ENCODE results near the gene OR1D5.
"Not testable (repeated sequence)": the region's sequence is repeated elsewhere in the genome, so short reads cannot be mapped to it uniquely, and the experiment has no call there.

The OR1D5 gene

DNA sequence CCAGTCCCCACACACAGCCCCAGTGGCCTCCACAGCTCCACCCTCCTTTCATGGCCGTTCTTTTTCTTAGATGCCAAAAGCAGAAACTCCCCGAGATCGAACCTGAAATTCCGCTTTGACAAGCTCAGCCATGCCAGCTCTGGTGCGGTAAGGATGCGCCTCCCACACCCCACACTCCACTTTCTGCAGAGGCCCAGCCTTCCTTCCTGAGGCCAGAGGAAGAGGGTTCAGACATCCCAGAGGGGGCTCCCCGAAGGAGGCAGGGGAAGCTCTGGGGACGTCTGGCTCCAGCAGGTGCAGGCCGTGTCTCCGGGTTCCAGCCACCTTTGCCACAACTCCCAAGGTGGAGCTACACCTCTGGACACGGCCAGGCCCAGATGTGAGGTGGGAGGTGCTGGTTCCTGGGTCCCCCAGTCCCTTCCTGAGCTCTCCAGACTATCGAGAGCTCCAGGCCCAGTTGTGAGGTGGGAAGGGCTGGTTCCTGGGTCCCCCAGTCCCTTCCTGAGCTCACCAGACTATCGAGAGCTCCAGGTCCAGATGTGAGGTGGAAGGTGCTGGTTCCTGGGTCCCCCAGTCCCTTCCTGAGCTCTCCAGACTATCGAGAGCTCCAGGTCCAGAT lies 32.4 kb downstream of the OR1D5 start:
- DNase-seq, result not testable (repeated sequence)

DNA sequence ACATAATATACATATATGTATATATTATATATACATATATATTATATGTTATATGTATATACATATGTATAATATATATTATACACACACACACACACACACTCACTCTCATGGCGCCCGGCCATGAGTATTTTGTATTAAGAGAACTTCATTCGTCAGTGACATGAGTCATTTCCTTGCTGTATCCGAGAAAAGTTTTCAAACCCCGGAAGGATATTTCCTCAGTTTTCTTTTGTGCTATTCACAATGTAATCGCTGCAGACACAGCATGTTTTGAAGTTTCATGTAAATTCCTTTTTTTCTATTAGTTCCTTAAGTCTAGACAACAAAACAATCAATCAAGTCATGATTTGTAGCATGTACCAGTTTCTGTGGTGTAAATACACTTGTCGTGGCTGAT lies 33.3 kb downstream of the OR1D5 start:
- no peak for DNase-seq

DNA sequence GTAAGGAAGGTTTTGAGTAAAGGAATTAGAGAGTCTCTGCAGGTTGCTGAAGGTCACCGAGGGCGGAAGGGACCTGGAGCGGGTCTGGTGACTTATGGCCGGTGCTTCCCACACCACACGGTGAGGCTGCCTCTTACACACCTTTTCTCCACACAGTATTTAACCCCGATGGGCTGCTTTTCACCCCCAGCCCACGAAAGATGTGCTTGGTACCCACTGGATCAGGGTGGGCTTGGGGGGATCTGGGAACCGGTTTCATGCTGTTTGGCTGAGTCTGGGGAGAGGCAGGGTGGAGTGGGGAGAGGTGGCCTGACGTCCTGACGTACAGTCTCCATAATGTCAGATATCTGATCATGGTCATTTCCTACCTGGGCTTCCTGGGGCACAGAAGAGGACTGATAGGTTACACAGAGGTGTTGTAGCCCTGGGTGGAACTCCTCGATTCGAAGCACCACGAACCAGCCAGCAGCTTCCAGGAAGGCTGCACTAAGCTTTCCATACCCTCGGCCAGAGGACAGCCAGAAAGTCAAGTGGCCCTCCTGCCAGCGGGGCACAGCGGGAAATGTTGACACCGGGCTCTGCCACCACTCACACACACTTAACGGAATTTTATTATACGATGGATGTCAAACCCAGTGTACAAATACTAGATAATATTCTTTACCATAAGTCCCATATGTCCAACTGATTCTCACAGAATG lies 34.0 kb downstream of the OR1D5 start:
- no peak for DNase-seq

DNA sequence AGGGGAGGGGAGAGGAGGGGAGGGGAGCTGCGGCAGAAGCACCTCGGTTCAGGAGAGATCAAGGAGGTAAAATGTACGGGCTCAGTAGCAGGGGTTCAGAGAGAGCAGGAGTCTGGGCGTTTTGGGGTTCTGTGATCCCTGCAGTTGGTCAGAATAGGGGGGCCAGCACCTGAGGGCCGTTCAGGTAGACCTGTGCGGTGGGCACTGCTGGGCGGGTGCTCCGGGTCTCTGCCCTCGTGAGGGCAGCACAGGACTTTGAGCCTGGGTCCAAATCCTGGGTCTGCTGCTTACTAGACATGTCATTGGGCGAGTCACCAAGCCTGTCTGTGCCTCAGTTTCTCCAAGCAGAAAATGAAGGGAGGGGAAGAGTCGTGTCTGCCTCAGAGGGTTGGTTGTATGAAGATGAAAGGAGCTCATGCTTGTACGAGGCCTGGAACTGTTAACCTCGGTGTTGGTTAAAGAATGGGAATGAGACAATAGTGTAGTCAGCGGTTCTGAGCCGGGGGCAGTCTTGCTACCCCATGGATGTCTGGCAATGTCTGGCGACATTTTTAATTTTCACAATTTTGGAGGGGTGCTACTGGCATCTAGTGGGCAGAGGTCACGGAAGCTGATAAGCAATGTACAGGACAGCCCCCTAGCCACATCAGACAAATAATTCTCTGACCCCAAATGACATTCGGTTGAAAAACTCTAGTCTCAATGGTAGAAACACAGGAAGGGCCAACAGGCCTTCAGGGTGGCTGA lies 35.4 kb downstream of the OR1D5 start:
- no peak for DNase-seq

DNA sequence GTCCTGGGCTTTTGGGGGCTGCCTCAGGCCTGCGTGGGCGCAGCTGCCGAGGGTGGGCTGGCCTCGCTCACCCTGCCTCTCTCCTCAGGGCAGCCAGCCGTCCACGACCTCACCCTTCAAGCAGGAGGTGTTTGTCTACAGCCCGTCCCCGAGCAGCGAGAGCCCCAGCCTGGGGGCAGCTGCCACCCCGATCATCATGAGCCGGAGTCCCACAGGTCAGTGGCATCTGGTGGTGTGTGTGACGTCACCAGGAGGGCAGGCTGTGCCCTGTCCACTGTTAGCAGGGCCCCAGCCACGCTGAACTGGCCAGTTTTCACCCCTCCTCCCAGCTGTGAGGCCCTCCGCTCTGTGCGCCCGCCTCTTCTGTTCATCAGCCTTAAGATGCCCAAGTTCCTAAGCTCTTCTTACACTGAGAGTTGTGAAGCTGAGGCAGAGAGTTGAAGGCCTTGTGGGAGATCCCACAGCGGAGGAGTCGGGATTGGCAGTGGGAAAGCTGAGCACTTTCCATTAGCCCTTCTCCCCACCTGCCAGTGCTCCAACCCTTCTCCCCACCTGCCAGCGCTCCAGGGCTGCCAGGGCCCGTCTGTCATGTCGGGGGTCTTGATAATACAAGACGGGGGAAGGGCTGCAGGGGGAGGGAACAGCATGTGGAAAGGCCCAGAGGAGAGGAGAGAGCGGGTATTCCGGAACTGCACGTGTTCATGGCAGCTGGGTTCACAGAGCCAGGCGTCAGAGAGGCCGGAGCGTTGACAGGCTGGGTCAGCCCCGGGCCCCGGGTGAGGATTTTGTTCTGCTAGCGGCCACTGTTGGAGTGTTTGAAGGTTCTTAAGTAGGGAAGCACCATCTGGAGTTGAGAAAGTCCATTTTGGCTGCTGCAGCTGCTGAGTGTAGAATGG lies 36.3 kb downstream of the OR1D5 start:
- no peak for DNase-seq

DNA sequence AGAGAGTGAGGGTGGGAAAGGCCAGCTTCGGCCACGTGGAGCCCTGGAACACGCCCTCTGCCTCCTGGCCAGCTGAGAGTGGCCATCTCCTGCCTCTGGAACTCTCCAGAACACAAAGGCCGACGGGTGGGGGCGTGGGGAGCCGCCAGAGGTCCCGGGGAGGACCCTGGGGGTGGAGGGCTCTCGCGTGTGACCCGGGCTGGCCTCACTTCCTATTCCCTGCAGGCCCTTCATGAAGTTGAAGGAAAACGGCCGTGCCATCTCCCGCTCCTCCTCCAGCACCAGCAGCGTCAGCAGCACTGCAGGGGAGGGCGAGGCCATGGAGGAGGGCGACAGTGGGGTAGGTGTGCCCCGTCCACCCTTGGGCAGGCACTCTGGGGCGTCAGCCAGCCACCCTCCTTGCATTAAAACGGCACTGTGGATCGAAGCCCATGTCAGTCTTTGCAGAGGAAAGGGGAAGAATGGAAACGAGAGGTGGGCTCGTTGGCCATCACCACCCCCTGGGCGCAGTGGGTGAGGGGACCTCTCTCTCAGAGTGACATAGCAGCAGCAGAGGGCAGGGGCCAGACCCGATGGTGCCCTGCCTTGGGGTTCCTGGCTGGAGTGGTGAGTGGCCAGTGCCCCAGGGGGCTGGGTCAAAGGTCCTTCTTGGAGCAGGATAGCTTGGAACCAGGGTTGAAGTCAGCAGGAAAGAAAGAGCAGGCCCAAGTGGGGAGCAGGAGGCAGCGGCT lies 37.1 kb downstream of the OR1D5 start:
- DNase-seq, result no peak

DNA sequence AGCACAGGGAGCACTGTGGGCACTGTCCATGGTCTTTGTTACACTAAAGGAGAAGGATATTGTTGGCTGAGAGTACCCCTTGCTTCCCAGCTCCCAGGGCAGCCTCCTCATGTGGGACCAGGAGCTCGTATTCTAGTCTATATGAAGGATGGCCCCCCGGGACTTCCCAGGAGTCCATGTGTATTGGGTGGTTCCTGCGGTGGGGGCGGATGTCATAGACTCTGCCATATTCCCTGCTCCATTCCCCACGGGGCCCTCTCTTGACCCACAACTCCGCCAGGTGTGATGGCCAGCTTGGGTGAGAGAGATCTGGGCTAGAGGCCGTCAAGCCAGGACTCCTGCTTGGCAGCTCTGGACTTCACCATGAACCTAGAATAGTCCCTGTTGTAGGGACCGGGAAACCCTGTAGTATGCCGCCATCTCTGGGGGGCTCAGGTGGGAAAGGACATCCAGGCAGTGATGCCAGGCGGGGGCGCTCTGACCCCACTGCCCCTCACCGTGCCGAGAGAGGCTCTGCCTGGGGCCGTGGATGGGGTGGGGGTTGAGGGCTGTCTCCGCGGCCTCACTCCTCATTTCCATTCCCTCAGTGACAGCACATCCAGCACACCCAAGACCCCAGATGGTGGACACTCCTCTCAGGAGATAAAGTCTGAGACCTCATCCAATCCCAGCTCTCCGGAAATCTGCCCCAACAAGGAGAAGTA lies 37.8 kb downstream of the OR1D5 start:
- no peak for DNase-seq

DNA sequence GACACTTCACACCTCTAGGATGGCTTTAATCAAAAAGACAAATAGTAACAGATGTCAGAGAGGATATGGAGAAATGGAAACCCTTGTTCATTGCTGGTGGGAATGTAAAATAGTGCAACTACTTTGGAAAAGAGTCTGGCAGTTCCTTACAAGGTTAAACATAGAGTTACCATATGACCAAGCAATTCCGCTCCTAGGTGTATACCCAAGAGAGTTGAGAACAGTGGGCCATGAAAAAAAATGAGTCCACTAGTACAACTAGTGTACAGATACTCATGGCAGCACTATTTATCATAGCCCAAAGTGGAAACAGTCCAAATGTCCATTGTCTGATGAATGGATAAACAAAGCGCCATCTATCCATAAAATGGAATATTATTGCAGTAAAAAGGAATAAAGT lies 39.1 kb downstream of the OR1D5 start:
- DNase-seq, result no peak

DNA sequence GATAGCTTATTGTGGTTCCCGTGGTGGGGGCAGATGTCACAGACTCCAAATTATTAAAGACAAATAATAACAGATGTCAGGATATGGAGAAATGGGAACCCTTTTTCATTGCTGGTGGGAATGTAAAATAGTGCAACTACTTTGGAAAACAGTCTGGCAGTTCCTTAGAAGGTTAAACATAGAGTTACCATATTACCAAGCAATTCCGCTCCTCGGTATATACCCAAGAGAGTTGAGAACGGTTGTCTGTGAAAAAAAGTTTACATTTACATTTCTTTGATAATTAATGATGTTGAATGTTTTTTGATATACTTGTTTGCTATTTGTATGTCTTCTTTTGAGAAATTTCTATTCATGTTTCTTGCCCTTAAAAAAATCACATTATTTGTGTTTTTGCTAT lies 41.2 kb downstream of the OR1D5 start:
- DNase-seq, result no peak

DNA sequence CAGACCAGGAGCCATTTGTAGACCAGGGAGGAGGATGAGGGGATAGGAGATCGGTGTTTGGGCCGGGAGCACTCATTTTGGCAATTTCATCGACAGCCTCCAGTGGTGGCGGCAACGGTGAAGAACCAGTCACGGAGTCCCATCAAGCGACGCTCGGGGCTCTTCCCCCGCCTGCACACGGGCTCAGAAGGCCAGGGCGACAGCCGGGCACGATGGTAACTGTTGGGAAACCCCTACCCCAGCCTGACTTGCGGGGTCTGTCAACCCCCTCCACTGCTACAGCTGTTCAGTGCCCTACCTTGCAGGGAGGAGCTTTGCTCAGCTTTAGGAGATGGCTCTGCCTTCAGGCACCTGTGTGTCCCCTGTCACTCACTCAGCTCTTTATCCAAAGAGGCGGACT lies 43.0 kb downstream of the OR1D5 start:
- DNase-seq, result no peak

DNA sequence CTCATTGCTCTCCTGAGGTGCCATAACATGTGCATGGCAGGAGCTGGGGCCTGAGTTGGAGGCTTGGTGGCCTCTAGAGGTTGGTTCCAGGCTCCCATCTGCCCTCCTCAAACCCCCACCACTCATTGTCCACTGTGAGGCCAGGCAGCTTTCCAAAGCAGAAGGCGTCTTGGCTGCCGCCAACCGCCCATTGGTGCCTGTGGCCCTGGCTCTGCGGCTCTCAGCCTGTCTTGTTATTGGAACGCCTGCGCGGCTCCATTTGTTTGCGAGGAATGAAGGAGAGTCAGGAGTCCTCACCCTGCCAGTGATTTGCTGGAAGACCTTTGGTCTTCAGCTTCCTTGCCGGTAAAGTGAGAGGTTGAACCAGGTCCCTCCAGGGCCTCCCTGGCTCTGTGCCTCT lies 43.6 kb downstream of the OR1D5 start:
- DNase-seq, result no peak

DNA sequence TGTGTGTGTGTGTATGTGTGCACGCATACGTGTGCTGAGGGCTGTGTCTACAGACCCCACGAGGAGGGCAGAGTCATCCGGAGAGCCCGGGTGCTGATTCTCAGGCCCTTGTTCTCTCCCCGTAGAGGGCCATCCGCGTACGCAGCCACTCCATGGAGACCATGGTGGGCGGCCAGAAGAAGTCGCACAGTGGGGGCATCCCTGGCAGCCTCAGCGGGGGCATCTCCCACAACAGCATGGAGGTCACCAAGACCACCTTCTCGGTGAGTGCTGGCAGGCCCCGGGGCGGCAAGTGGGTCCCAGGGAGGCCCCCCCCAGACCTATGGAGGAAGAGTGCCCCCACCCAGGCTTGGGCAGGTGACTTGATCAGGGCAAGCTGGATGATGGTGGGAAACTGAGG lies 45.5 kb downstream of the OR1D5 start:
- DNase-seq, result no peak

DNA sequence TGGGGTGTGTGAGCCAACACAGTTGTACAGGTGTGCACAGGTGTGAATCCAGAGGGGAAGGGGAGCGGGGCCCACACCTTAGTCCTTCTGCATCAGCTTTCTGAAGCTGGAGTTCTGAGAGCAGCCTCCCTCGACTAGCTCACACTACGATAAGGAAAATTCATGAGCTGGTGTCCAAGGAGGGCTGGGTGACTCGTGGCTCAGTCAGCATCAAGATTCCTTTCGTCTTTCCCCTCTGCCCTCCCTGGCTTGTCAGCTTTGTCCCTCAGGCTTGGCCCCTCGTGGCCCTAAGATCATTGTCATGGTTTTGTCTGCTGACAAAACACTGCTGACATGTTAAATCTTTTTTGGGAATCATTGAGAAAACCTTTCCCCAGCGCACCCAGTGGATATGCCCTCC lies 47.5 kb downstream of the OR1D5 start:
- DNase-seq, result no peak

DNA sequence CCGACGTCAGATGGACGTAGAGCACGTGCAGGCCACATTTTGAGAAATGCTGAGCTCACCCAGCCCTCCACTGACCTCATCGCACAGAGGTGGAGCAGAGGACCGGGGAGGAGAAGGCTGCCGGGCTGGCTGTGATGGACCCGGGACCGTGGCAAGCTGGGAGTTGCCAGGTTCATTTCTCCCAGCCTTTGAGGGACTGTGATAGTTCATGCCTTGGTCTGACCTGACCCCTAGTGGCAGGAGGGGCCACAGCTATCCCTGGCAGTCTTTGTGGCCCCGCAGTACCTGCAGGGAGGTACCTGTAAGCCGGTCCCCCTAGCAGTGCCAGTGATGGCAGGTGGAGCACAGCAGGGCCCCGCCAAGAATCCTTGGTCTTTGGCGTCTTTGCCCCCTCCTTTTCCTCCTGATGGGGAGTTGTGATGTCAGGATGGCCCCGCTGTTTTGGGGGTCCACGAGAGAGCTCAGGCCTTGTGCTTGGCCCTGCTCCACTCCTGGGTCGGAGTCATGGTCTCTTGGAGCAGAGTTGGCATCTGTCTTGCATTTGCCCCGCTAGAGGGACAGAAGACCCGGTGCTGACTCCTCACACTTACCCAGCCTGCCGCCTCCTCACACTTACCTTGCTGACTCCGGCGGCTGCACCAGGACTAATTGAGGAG lies 50.4 kb downstream of the OR1D5 start:
- DNase-seq, result peak; percentile 65
